ENCODE results near the gene SART3. TPM values are rescaled to one million over a fixed set of nuclear protein-coding genes. Genes with fewer than 3 reads are reported as not detected.
A peak's percentile ranks its signal among the peaks of the same experiment; 100 is the strongest.
"Not testable (repeated sequence)": the region's sequence is repeated elsewhere in the genome, so short reads cannot be mapped to it uniquely, and the experiment has no call there.

The SART3 gene
- total and polyA plus RNA-seq, 10 donors: 13.1 to 118 (median 64.9) TPM

- Histone ChIP-seq H3K4me3 (no peak overlapping the region), H3K36me3 (no peaks in the 10 kb centered on the region), H3K27ac (no peak overlapping the region), H3K27me3 (replicated peaks in 1 of 7) (peaks cover 0 to 46% (median 0%) of the 10 kb centered on the region in 7 donors), H3K4me1 (no peaks in the 10 kb centered on the region), H3K9me3 (no peaks in the 10 kb centered on the region)
- 32 to 64% (median 40%) methylated on average over 1 of the region's 1 CpG for WGBS, 5 donors
- DNase-seq: no peak
- intact Hi-C loops (cut with DNase I; ENCODE audit: low total_unique reads): no loop called here
- TF ChIP-seq POLR2A (IDR thresholded peaks at IDR 0.05): no peak
- TF ChIP-seq POLR2AphosphoS5 (IDR thresholded peaks at IDR 0.05): no peak
- peak in 6 of 11 experiments; percentile 10 to 54 (median 44) for TF ChIP-seq CTCF (IDR thresholded peaks at IDR 0.05 in 8 of 11, conservative IDR thresholded peaks at IDR 0.05 in 3 of 11)
These were observed 65.9 kb downstream of the SART3 start for GRCh38 chr12:108495054-108495453.

- peaks cover 0 to 29% (median 0%) of the 10 kb centered on the region in 7 donors for H3K27me3 ChIP-seq (replicated peaks in 1 of 7)
- peaks cover 0 to 14% (median 8%) of the 10 kb centered on the region in 8 donors for H3K9me3 ChIP-seq
- no peak overlapping the region for H3K27ac ChIP-seq
- WGBS, 5 donors: 61 to 84% (median 75%) methylated on average over 2 of the region's 2 CpGs
- intact Hi-C loops (cut with DNase I; ENCODE audit: low total_unique reads): no loop called here
- H3K4me1 ChIP-seq: no peaks in the 10 kb centered on the region
- H3K4me3 ChIP-seq: no peak overlapping the region
- TF ChIP-seq CTCF (IDR thresholded peaks at IDR 0.05 in 8 of 11, conservative IDR thresholded peaks at IDR 0.05 in 3 of 11) (no peak), POLR2A (IDR thresholded peaks at IDR 0.05) (no peak), POLR2AphosphoS5 (IDR thresholded peaks at IDR 0.05) (no peak)
- DNase-seq: no peak
- H3K36me3 ChIP-seq: no peaks in the 10 kb centered on the region
These were observed 69.7 kb downstream of the SART3 start for GRCh38 chr12:108491256-108491655.

- DNase-seq; H3K27ac ChIP-seq; H3K36me3 ChIP-seq; H3K4me3 ChIP-seq; H3K4me1 ChIP-seq; intact Hi-C loops (cut with DNase I; ENCODE audit: low total_unique reads): not testable (repeated sequence)
- 67 to 96% (median 86%) methylated on average over 4 of the region's 4 CpGs for WGBS, 5 donors
- Histone ChIP-seq H3K27me3 (replicated peaks in 1 of 7) (peaks cover 0 to 35% (median 0%) of the 10 kb centered on the region in 7 donors), H3K9me3 (peaks cover 0 to 15% (median 8%) of the 10 kb centered on the region in 8 donors)
These were observed 73.9 kb downstream of the SART3 start for GRCh38 chr12:108487029-108487428.

DNA sequence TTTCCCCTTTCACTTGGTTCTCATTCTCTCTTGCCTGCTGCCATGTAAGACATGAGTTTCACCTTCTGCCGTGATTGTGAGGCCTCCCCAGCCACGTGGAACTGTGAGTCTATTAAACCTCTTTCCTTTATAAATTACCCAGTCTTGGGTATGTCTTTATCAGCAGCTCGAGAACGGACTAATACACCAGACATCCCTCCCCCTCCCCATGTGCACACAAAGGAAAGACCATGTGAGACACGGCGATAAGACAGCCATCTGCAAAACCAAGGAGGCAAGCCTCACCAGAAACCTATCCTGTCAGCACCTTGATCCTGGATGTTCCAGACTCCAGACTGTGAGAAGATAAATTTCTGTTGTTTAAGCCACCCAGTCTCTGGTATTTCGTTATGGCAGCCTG lies 75.6 kb downstream of the SART3 start:
- H3K36me3 ChIP-seq; H3K27ac ChIP-seq; H3K4me3 ChIP-seq; DNase-seq; intact Hi-C loops (cut with DNase I; ENCODE audit: low total_unique reads); H3K4me1 ChIP-seq: not testable (repeated sequence)
- Histone ChIP-seq H3K27me3 (replicated peaks in 1 of 7) (peaks cover 0 to 47% (median 0%) of the 10 kb centered on the region in 7 donors), H3K9me3 (peaks cover 0 to 15% (median 8%) of the 10 kb centered on the region in 8 donors)
- WGBS, 5 donors: 64 to 82% (median 74%) methylated on average over 7 of the region's 7 CpGs

DNA sequence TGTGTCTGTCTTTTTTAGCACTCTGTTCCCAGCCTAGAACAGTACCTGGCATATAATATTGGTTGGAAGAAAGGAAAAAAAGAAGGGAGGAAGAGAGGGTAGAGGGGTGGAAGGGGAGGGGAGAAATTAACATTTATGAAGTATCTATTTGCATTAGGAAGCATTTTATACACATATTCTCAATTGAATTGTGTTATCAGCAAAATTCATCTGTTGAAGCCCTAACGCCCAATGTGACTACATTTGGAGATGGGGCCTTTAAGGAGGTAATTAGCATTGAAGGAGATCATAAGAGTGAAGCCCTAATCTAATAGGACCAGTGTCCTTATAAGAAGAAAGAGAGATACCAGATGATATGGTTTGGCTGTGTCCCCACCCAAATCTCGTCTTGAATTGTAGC lies 76.1 kb downstream of the SART3 start:
- intact Hi-C loops (cut with DNase I; ENCODE audit: low total_unique reads): no loop called here
- 63 to 73% (median 70%) methylated on average over 2 of the region's 2 CpGs for WGBS, 5 donors
- no peak overlapping the region for H3K4me3 ChIP-seq

More for the DNA sequence above, 76.1 kb downstream of the SART3 start:
- H3K4me1 ChIP-seq: no peaks in the 10 kb centered on the region
- DNase-seq: no peak
- H3K27me3 ChIP-seq (replicated peaks in 1 of 7): peaks cover 0 to 50% (median 3%) of the 10 kb centered on the region in 7 donors
- H3K36me3 ChIP-seq: no peaks in the 10 kb centered on the region
- H3K27ac ChIP-seq: no peak overlapping the region
- TF ChIP-seq POLR2A (IDR thresholded peaks at IDR 0.05) (no peak), POLR2AphosphoS5 (IDR thresholded peaks at IDR 0.05) (no peak), CTCF (IDR thresholded peaks at IDR 0.05 in 8 of 11, conservative IDR thresholded peaks at IDR 0.05 in 3 of 11) (no peak)
- H3K9me3 ChIP-seq: peaks cover 0 to 15% (median 8%) of the 10 kb centered on the region in 8 donors
